Neural cell (in vitro differentiated cells): ENCODE measurements around the gene FXYD2. TPM values are rescaled to one million over a fixed set of nuclear protein-coding genes. Genes with fewer than 3 reads are reported as not detected.

Experiments
- H2AFZ ChIP-seq: fragments of 200-600, 300-800 bp; sonication (generic), shearing (Covaris generic); 2 replicates; pipeline ENCODE4 v1.6.0; 2014; ENCODE audit warnings: low read depth, mild to moderate bottlenecking, antibody characterized with exemption, low read length, moderate library complexity
- H3F3A ChIP-seq: fragments of 200-600 bp; shearing (Covaris generic); 2 replicates; pipeline ENCODE4 v1.6.1; 2016; ENCODE audit warnings: mild to moderate bottlenecking, moderate library complexity, mixed read lengths, antibody characterized with exemption, low read length; ENCODE audit not compliant: insufficient read depth, poor library complexity, severe bottlenecking
- H3K27ac ChIP-seq: fragments of 200-600, 300-800 bp; sonication (generic), shearing (Covaris generic); 2 replicates; pipeline ENCODE4 v1.5.1; 2014; ENCODE audit warnings: mild to moderate bottlenecking, low read length, moderate library complexity
- H3K27me3 ChIP-seq: fragments of 300-800, 200-600 bp; sonication (generic), shearing (Covaris generic); 2 replicates; pipeline ENCODE4 v1.6.0; 2014; ENCODE audit warnings: mild to moderate bottlenecking, low read depth, low read length, moderate library complexity; ENCODE audit not compliant: insufficient read depth
- H3K36me3 ChIP-seq: fragments of 300-800, 200-600 bp; sonication (generic), shearing (Covaris generic); 2 replicates; pipeline ENCODE4 v1.5.1; 2014; ENCODE audit warnings: mild to moderate bottlenecking, antibody characterized with exemption, low read length, moderate library complexity; ENCODE audit not compliant: insufficient read depth
- H3K4me2 ChIP-seq: fragments of 300-800, 200-600 bp; sonication (generic), shearing (Covaris generic); 2 replicates; pipeline ENCODE4 v1.6.0; 2014; ENCODE audit warnings: mild to moderate bottlenecking, low read length
- H3K4me3 ChIP-seq: fragments of 300-800, 200-600 bp; sonication (generic), shearing (Covaris generic); 2 replicates; pipeline ENCODE4 v1.5.1; 2014; ENCODE audit warnings: mild to moderate bottlenecking, low read length, moderate library complexity
- H3K79me2 ChIP-seq: fragments of 200-600 bp; shearing (Covaris generic); replicated peaks from 2 replicates; pipeline ENCODE4 v1.6.0; 2014; ENCODE audit warnings: mild to moderate bottlenecking, low read length, moderate library complexity; ENCODE audit not compliant: insufficient read depth
- H3K9ac ChIP-seq: fragments of 300-800, 200-600 bp; sonication (generic), shearing (Covaris generic); 2 replicates; pipeline ENCODE4 v1.6.1; 2016; ENCODE audit warnings: mild to moderate bottlenecking, low read length, mixed read lengths
- H3K9me2 ChIP-seq: fragments of 200-600 bp; shearing (Covaris generic); 2 replicates; pipeline ENCODE4 v1.6.1; 2016; ENCODE audit warnings: mild to moderate bottlenecking, low read length, mixed read lengths; ENCODE audit not compliant: insufficient read depth
- H3K9me3 ChIP-seq: fragments of 200-600, 300-800 bp; sonication (generic), shearing (Covaris generic); 2 replicates; pipeline ENCODE4 v1.6.1; 2016; ENCODE audit warnings: mild to moderate bottlenecking, mixed run types, low read length, moderate library complexity, mixed read lengths
- H4K20me1 ChIP-seq: fragments of 200-600 bp; shearing (Covaris generic); 2 replicates; pipeline ENCODE4 v1.6.1; 2016; ENCODE audit warnings: mild to moderate bottlenecking, mixed run types; ENCODE audit not compliant: insufficient read depth
- EP300 ChIP-seq: fragments of 450-650 bp; conservative IDR thresholded peaks from 2 replicates; pipeline ENCODE4 v1.6.1; 2014; ENCODE audit warnings: antibody characterized with exemption, mild to moderate bottlenecking, moderate library complexity; ENCODE audit not compliant: poor library complexity, severe bottlenecking
- EZH2 ChIP-seq: fragments of 200-600, 300-800 bp; shearing (Covaris generic), sonication (generic); IDR thresholded peaks from 2 replicates; pipeline ENCODE4 v1.6.1; 2014; ENCODE audit warnings: antibody characterized with exemption, low read length, borderline replicate concordance, mild to moderate bottlenecking; ENCODE audit not compliant: insufficient read depth, poor library complexity, severe bottlenecking
- MXI1 ChIP-seq: fragments of 450-650 bp; conservative IDR thresholded peaks from 2 replicates; pipeline ENCODE4 v1.6.1; 2014; ENCODE audit warnings: antibody characterized with exemption, mild to moderate bottlenecking; ENCODE audit not compliant: poor library complexity, severe bottlenecking
- POLR2AphosphoS5 ChIP-seq: IDR thresholded peaks from 2 replicates; pipeline ENCODE4 v1.6.1; 2012
- RAD21 ChIP-seq: fragments of 450-650 bp; conservative IDR thresholded peaks from 2 replicates; pipeline ENCODE4 v1.6.1; 2014; ENCODE audit warnings: antibody characterized with exemption, mild to moderate bottlenecking, moderate library complexity
- REST ChIP-seq: IDR thresholded peaks from 2 replicates; pipeline ENCODE4 v1.6.1; 2012; ENCODE audit warnings: borderline replicate concordance
- SMC3 ChIP-seq: fragments of 450-650 bp; conservative IDR thresholded peaks from 2 replicates; pipeline ENCODE4 v1.6.1; 2014; ENCODE audit warnings: antibody characterized with exemption, mild to moderate bottlenecking, moderate library complexity; ENCODE audit not compliant: poor library complexity
- TAF1 ChIP-seq: IDR thresholded peaks from 2 replicates; pipeline ENCODE4 v1.6.1; 2012; ENCODE audit warnings: low read depth
- polyA plus RNA-seq: library from polyadenylated mRNA; depleted of rRNA; stranded (reverse); fragments of >200 nt; gene quantifications from 2 replicates; pipeline ENCODE4 v1.2.3, GENCODE V29; 2014
- TF ChIP-seq, protein P1 (sequence below): fragments of 450-650 bp; IDR thresholded peaks from 2 replicates; pipeline ENCODE4 v1.5.1; 2014; ENCODE audit warnings: antibody characterized with exemption, mild to moderate bottlenecking, moderate library complexity; ENCODE audit not compliant: poor library complexity, severe bottlenecking

FXYD2 gene
- polyA plus RNA-seq, 1 donor from 2014 or later: 4.8 TPM

GRCh38 chr11:117841551-117842031, 17.0 kb upstream of the FXYD2 start:
- Histone ChIP-seq H3K27me3 (no peaks in the 10 kb centered on the region), H3K9me2 (no peaks in the 10 kb centered on the region), H3K79me2 (peaks cover 19% of the 10 kb centered on the region), H3K27ac (no peak overlapping the region), H3F3A (no peaks in the 10 kb centered on the region), H4K20me1 (peaks cover 5% of the 10 kb centered on the region), H3K9ac (no peak overlapping the region), H3K9me3 (no peaks in the 10 kb centered on the region), H2AFZ (no peak overlapping the region), H3K4me2 (no peak overlapping the region), H3K36me3 (no peaks in the 10 kb centered on the region), H3K4me3 (no peak overlapping the region)
- TF ChIP-seq SMC3 (no peak), EZH2 (no peak), EP300 (no peak), REST (no peak), TAF1 (no peak), MXI1 (no peak), POLR2AphosphoS5 (no peak), RAD21 (no peak)
- TF ChIP-seq, protein P1, sequence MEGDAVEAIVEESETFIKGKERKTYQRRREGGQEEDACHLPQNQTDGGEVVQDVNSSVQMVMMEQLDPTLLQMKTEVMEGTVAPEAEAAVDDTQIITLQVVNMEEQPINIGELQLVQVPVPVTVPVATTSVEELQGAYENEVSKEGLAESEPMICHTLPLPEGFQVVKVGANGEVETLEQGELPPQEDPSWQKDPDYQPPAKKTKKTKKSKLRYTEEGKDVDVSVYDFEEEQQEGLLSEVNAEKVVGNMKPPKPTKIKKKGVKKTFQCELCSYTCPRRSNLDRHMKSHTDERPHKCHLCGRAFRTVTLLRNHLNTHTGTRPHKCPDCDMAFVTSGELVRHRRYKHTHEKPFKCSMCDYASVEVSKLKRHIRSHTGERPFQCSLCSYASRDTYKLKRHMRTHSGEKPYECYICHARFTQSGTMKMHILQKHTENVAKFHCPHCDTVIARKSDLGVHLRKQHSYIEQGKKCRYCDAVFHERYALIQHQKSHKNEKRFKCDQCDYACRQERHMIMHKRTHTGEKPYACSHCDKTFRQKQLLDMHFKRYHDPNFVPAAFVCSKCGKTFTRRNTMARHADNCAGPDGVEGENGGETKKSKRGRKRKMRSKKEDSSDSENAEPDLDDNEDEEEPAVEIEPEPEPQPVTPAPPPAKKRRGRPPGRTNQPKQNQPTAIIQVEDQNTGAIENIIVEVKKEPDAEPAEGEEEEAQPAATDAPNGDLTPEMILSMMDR: no peak

DNA sequence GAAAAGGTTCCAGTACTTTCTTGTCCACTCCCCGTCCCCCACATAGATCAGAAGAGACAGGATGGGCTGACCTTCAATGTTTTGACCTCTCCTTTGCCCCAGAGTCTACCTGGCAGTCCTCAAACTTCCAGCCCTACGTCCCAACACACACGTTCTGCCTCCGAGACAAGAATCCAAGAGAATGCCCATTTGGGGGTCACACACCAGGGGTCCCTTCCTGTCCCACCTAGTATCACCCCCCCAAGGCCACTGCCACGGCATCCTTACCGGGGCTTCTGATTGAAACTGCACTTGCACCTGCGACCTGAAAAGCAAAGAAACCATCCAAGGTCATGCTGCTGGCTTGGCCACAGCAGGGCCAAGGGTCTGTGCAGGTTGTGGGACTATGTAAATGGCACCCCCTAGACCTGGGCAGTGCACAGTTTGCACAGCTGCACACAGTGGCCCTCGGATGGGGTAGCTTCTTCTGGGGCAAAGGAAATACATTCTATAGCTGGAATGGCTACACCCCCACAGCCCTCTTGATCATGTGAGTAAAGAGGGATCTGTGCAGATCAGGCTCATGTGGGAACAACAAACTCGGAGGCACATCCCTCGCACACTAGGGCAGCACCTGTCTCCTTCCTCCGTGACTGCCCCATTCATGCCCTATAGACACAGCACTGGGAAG, 16.5 kb upstream of the FXYD2 start:
- H3K9me3 ChIP-seq: no peaks in the 10 kb centered on the region
- no peak overlapping the region for H3K27ac ChIP-seq
- peaks cover 19% of the 10 kb centered on the region for H3K79me2 ChIP-seq
- TF ChIP-seq TAF1: no peak
- TF ChIP-seq POLR2AphosphoS5: no peak
- TF ChIP-seq EP300: no peak
- TF ChIP-seq EZH2: no peak
- TF ChIP-seq, protein P1: no peak
- TF ChIP-seq REST: no peak
- no peak for TF ChIP-seq RAD21
- TF ChIP-seq MXI1: no peak
- no peak for TF ChIP-seq SMC3
- H3K9ac ChIP-seq: no peak overlapping the region
- H3K27me3 ChIP-seq: no peaks in the 10 kb centered on the region
- H4K20me1 ChIP-seq: peaks cover 5% of the 10 kb centered on the region
- H3K9me2 ChIP-seq: no peaks in the 10 kb centered on the region
- no peaks in the 10 kb centered on the region for H3F3A ChIP-seq
- H3K4me2 ChIP-seq: no peak overlapping the region
- no peak overlapping the region for H2AFZ ChIP-seq
- H3K4me3 ChIP-seq: no peak overlapping the region
- H3K36me3 ChIP-seq: no peaks in the 10 kb centered on the region
